LNCaP clone FGC (cell line): ENCODE measurements around the gene GRB10.

Experiments used
- DNase-seq: peaks from one replicate; pipeline ENCODE4 v3.0.0-alpha.2; 2011; ENCODE audit warnings: low read depth
- H3K4me3 ChIP-seq: 2 replicates; pipeline ENCODE4 v1.5.1; 2011; ENCODE audit warnings: mild to moderate bottlenecking, low read depth, low read length, control low read depth
- TF ChIP-seq, protein P1 (sequence below): IDR thresholded peaks from 2 replicates; pipeline ENCODE4 v1.5.1; 2012; ENCODE audit warnings: mild to moderate bottlenecking; ENCODE audit not compliant: control insufficient read depth, insufficient read depth; ENCODE audit errors: extremely low read depth

GRB10 gene

GRCh38 chr7:50771120-50772002 is 11.3 kb downstream of the GRB10 start:
- H3K4me3 ChIP-seq: peak overlapping the region; percentile 29
- peak; percentile 93 for DNase-seq
- TF ChIP-seq, protein P1, sequence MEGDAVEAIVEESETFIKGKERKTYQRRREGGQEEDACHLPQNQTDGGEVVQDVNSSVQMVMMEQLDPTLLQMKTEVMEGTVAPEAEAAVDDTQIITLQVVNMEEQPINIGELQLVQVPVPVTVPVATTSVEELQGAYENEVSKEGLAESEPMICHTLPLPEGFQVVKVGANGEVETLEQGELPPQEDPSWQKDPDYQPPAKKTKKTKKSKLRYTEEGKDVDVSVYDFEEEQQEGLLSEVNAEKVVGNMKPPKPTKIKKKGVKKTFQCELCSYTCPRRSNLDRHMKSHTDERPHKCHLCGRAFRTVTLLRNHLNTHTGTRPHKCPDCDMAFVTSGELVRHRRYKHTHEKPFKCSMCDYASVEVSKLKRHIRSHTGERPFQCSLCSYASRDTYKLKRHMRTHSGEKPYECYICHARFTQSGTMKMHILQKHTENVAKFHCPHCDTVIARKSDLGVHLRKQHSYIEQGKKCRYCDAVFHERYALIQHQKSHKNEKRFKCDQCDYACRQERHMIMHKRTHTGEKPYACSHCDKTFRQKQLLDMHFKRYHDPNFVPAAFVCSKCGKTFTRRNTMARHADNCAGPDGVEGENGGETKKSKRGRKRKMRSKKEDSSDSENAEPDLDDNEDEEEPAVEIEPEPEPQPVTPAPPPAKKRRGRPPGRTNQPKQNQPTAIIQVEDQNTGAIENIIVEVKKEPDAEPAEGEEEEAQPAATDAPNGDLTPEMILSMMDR: no peak

- TF ChIP-seq, protein P1: no peak
- no peak overlapping the region for H3K4me3 ChIP-seq
- DNase-seq: no peak
These were observed 13.9 kb downstream of the GRB10 start for GRCh38 chr7:50768485-50769474.

GRCh38 chr7:50766849-50767207 is 15.9 kb downstream of the GRB10 start:
- DNase-seq: no peak
- H3K4me3 ChIP-seq: no peak overlapping the region
- TF ChIP-seq, protein P1: no peak

- DNase-seq: no peak
- no peak overlapping the region for H3K4me3 ChIP-seq
- TF ChIP-seq, protein P1: no peak
These were observed 16.4 kb downstream of the GRB10 start for GRCh38 chr7:50766106-50766848.

DNA sequence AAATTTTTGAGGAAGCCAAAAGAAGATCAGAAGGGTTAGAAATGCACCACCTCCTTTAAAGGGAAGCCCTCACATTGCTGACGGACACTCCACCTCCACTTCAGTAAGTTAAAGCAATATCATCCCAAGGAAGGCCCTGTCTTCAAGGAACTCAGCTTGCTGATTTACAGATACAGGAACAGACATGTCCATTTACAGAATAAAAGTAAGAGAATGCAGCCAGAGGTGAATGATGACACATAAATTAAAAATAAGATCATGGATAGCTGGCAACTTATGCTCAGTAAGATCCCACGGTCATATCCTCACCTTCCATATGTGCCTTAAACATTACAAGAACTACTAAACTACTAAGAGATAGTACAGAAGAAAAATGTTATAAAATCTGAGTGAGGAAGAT is 20.4 kb downstream of the GRB10 start:
- H3K4me3 ChIP-seq: no peak overlapping the region
- no peak for DNase-seq
- TF ChIP-seq, protein P1: no peak

- TF ChIP-seq, protein P1: no peak
- H3K4me3 ChIP-seq: no peak overlapping the region
- no peak for DNase-seq
These were observed 21.0 kb downstream of the GRB10 start for GRCh38 chr7:50761713-50762112.
